ENCODE results near the gene RPL32.
"Not testable (repeated sequence)": the region's sequence is repeated elsewhere in the genome, so short reads cannot be mapped to it uniquely, and the experiment has no call there.

RPL32 gene

GRCh38 chr3:12866836-12867235 is 25.5 kb upstream of the RPL32 start:
- no peak for DNase-seq

- DNase-seq = no peak
These were observed 23.9 kb upstream of the RPL32 start for GRCh38 chr3:12865271-12865670.

GRCh38 chr3:12862387-12862786 is 21.0 kb upstream of the RPL32 start:
- DNase-seq = no peak

- no peak for DNase-seq
These were observed 20.2 kb upstream of the RPL32 start for GRCh38 chr3:12861611-12862010.

GRCh38 chr3:12859840-12860239 is 18.5 kb upstream of the RPL32 start:
- no peak for DNase-seq

- no peak for DNase-seq
These were observed 15.3 kb upstream of the RPL32 start for GRCh38 chr3:12856626-12857025.

GRCh38 chr3:12854565-12854964 is 13.2 kb upstream of the RPL32 start:
- no peak for DNase-seq

- not testable (repeated sequence) for DNase-seq
These were observed 12.5 kb upstream of the RPL32 start for GRCh38 chr3:12853847-12854246.

GRCh38 chr3:12852201-12852600 is 10.8 kb upstream of the RPL32 start:
- no peak for DNase-seq

GRCh38 chr3:12845811-12846210 is 4.4 kb upstream of the RPL32 start:
- DNase-seq = no peak

GRCh38 chr3:12842469-12842868 is 1.1 kb upstream of the RPL32 start:
- DNase-seq = no peak

GRCh38 chr3:12841970-12842328 is 584 bp upstream of the RPL32 start:
- no peak for DNase-seq

GRCh38 chr3:12840591-12841148 is 695 bp downstream of the RPL32 start:
- DNase-seq = no peak

GRCh38 chr3:12840148-12840547 is 1.2 kb downstream of the RPL32 start:
- not testable (repeated sequence) for DNase-seq

GRCh38 chr3:12839156-12839946 is 2.0 kb downstream of the RPL32 start:
- no peak for DNase-seq

GRCh38 chr3:12838179-12838965 is 3.0 kb downstream of the RPL32 start:
- DNase-seq = no peak

- DNase-seq = no peak
These were observed 3.9 kb downstream of the RPL32 start for GRCh38 chr3:12837295-12837986.

- DNase-seq = no peak
These were observed 6.2 kb downstream of the RPL32 start for GRCh38 chr3:12835052-12835665.

GRCh38 chr3:12833222-12834161 is 7.9 kb downstream of the RPL32 start:
- no peak for DNase-seq

GRCh38 chr3:12832350-12833221 is 8.8 kb downstream of the RPL32 start:
- DNase-seq = no peak
